GM12892 (cell line): ENCODE data around the gene TMEM270.

ENCODE experiments used
- POLR2A ChIP-seq: IDR thresholded peaks from 2 replicates; pipeline ENCODE4 v1.6.1; 2011; ENCODE audit warnings: low read depth, low read length, control low read depth
- TAF1 ChIP-seq: IDR thresholded peaks from 2 replicates; pipeline ENCODE4 v1.6.1; 2011; ENCODE audit warnings: low read depth, mild to moderate bottlenecking, control low read depth, low read length, borderline replicate concordance

- TF ChIP-seq POLR2A (no peak), TAF1 (no peak)
Measured at GRCh38 chr7:73904219-73905137, 43.5 kb downstream of the TMEM270 start.
